Activated naive CD8-positive, alpha-beta T cell treated with anti-CD3 and anti-CD28 coated beads for 36 hours (primary cell): ENCODE data around the gene CBLN3. TPM values are rescaled to one million over a fixed set of nuclear protein-coding genes. Genes with fewer than 3 reads are reported as not detected.

Experiments used
- total RNA-seq, 2 experiments: library from RNA; stranded (reverse); gene quantifications; one replicate each; pipeline ENCODE4 v1.2.3, GENCODE V29; 2021

Gene CBLN3
- total RNA-seq, 2 experiments from 2014 or later, result 5.5 to 6.4 TPM

Other genes with a start within 250 kb of the CBLN3 start
- gene IPO4, start 240.9 kb downstream of the CBLN3 start, total RNA-seq, result 100 to 1,000 TPM; 152 to 161 TPM
- gene TM9SF1, start 234.2 kb downstream of the CBLN3 start, total RNA-seq, result 10 to 100 TPM; 20.7 to 22.5 TPM
- gene TSSK4, start 224.0 kb downstream of the CBLN3 start, total RNA-seq, result not detected
- gene CHMP4A, start 216.2 kb downstream of the CBLN3 start, total RNA-seq, result 10 to 100 TPM; 54.4 to 58.9 TPM
- 10 to 100 TPM; 19.4 to 20.9 TPM for gene MDP1, start 213.6 kb downstream of the CBLN3 start, total RNA-seq
- gene NEDD8, start 197.3 kb downstream of the CBLN3 start, total RNA-seq, result 100 to 1,000 TPM; 194 to 201 TPM
- 10 to 100 TPM; 44.5 to 48.4 TPM for gene GMPR2, start 196.7 kb downstream of the CBLN3 start, total RNA-seq
- gene TINF2, start 187.0 kb downstream of the CBLN3 start, total RNA-seq, result 10 to 100 TPM; 68.2 to 71.1 TPM
- 1 to 10 TPM; 2.6 to 3.3 TPM for gene TGM1, start 166.5 kb downstream of the CBLN3 start, total RNA-seq
- 10 to 100 TPM; 34.5 to 36.1 TPM for gene RABGGTA, start 158.1 kb downstream of the CBLN3 start, total RNA-seq
- 1 to 10 TPM; 7.4 to 8.6 TPM for gene DHRS1, start 129.9 kb downstream of the CBLN3 start, total RNA-seq
- 10 to 100 TPM; 40.9 to 45.0 TPM for gene NOP9, start 129.8 kb downstream of the CBLN3 start, total RNA-seq
- 1 to 10 TPM; 6.0 to 6.7 TPM for gene CIDEB, start 121.7 kb downstream of the CBLN3 start, total RNA-seq
- 10 to 100 TPM; 11.5 TPM for gene LTB4R2, start 119.5 kb downstream of the CBLN3 start, total RNA-seq
- 10 to 100 TPM in 1 of 2 experiments, 1 to 10 TPM in 1; 9.3 to 10.3 TPM for gene LTB4R, start 118.2 kb downstream of the CBLN3 start, total RNA-seq
- gene ADCY4, start 94.6 kb downstream of the CBLN3 start, total RNA-seq, result 1 to 10 TPM in 1 of 2 experiments, under 1 TPM in 1; 0.70 to 1.0 TPM
- gene RIPK3, start 89.7 kb downstream of the CBLN3 start, total RNA-seq, result 1 to 10 TPM; 5.4 to 6.3 TPM
- 1 to 10 TPM in 1 of 2 experiments, under 1 TPM in 1; 0.54 to 1.1 TPM for gene NFATC4, start 61.5 kb downstream of the CBLN3 start, total RNA-seq
- gene NYNRIN, start 30.7 kb downstream of the CBLN3 start, total RNA-seq, result under 1 TPM; 0.08 to 0.10 TPM
- gene KHNYN, start 286 bp upstream of the CBLN3 start, total RNA-seq, result 10 to 100 TPM; 47.3 to 48.7 TPM
- 10 to 100 TPM; 57.8 to 59.0 TPM for gene SDR39U1, start 13.1 kb upstream of the CBLN3 start, total RNA-seq
- gene CMA1, start 78.6 kb upstream of the CBLN3 start, total RNA-seq, result under 1 TPM; 0.25 to 0.50 TPM
- not detected for gene CTSG, start 146.6 kb upstream of the CBLN3 start, total RNA-seq
- 10 to 100 TPM; 48.1 to 51.4 TPM for gene GZMH, start 180.0 kb upstream of the CBLN3 start, total RNA-seq
- gene GZMB, start 204.5 kb upstream of the CBLN3 start, total RNA-seq, result 1,000 to 10,000 TPM; 1,271 to 1,284 TPM